Measurements from ENCODE around the gene MDP1.

DNA sequence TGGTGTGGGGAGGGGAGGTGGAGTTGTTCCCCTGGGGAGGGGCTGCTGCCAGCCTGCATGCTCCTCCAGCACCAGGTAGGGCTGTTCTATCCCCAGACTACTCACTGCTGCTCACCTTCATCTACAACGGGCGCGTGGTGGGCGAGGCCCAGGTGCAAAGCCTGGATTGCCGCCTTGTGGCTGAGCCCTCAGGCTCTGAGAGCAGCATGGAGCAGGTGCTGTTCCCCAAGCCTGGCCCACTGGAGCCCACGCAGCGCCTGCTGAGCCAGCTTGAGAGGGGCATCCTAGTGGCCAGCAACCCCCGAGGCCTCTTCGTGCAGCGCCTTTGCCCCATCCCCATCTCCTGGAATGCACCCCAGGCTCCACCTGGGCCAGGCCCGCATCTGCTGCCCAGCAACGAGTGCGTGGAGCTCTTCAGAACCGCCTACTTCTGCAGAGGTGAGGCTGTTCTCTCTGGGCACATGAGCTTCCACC lies 51.3 kb downstream of the MDP1 start:
- no peak for TF ChIP-seq TEAD4 (IDR thresholded peaks at IDR 0.05; ENCODE audit: low read depth, low read length)
- no peak for TF ChIP-seq POLR2AphosphoS5 (IDR thresholded peaks at IDR 0.05; ENCODE audit: low read depth, low read length)
- TF ChIP-seq POLR2A (IDR thresholded peaks at IDR 0.05; ENCODE audit: control extremely low read depth in 1 of 2, low read depth in 2 of 2, low read length in 2 of 2): no peak
- TF ChIP-seq, protein P1, sequence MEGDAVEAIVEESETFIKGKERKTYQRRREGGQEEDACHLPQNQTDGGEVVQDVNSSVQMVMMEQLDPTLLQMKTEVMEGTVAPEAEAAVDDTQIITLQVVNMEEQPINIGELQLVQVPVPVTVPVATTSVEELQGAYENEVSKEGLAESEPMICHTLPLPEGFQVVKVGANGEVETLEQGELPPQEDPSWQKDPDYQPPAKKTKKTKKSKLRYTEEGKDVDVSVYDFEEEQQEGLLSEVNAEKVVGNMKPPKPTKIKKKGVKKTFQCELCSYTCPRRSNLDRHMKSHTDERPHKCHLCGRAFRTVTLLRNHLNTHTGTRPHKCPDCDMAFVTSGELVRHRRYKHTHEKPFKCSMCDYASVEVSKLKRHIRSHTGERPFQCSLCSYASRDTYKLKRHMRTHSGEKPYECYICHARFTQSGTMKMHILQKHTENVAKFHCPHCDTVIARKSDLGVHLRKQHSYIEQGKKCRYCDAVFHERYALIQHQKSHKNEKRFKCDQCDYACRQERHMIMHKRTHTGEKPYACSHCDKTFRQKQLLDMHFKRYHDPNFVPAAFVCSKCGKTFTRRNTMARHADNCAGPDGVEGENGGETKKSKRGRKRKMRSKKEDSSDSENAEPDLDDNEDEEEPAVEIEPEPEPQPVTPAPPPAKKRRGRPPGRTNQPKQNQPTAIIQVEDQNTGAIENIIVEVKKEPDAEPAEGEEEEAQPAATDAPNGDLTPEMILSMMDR (IDR thresholded peaks at IDR 0.05; ENCODE audit: control extremely low read depth in 1 of 3, insufficient read depth in 1 of 3, low read depth in 1 of 3, low read length in 3 of 3): no peak
- TF ChIP-seq, protein P2, sequence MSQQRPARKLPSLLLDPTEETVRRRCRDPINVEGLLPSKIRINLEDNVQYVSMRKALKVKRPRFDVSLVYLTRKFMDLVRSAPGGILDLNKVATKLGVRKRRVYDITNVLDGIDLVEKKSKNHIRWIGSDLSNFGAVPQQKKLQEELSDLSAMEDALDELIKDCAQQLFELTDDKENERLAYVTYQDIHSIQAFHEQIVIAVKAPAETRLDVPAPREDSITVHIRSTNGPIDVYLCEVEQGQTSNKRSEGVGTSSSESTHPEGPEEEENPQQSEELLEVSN (IDR thresholded peaks at IDR 0.05): no peak

Measured in H1 (cell line).